ENCODE data around the gene PRDM16.

Gene PRDM16

DNA sequence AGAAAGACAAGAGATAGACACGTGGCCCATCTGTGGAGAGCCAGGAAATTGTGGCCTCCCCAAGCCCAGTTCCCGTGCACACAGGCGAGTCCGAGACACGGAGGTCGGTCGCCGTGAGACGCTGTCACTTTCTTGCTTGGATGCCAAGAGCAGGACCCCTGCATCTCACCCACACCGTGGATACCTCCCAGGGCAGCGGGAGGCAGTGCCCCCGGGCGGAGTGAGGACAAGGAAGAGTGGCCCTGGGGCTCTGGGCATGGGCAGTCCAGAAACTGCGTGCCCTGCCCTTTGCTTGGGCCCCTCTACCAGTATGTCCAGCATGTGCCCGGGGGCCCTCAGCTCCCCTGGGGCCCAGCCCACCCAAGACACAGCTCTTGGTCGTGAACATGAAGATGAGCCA is 360.8 kb downstream of the PRDM16 start:
- DNase-seq = no peak

DNA sequence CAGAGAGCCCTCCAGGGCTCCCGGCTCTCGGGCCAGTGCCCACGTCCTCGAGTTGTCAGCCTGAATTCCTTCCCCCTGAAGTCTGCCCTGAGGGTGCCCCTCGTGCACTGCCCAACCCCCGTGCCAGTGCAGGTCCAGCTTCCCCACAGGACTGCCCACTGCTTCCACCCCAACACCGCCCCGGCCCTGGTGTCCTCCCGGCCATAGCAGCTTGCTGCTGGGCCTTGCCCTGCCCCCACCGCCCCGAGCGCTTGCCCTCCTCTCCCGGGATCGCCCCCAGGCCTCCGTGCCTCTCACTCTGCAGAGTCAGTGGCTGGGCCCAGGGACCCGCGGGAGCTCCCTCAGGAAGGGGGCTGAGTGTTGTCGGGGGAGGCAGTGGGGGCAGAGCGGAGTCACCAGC is 361.4 kb downstream of the PRDM16 start:
- no peak for DNase-seq

DNA sequence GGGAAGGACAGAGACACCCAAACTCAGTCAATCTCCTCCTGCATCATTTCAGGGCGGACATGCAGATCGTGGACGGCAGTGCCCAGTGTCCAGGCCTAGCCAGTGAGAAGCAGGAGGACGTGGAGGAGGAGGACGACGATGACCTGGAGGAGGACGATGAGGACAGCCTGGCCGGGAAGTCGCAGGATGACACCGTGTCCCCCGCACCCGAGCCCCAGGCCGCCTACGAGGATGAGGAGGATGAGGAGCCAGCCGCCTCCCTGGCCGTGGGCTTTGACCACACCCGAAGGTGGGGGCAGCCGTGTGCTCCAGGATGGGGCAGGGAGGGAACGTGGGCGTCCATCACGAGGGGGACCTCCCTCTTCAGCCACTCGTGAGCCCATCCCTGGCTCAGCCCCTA is 361.8 kb downstream of the PRDM16 start:
- DNase-seq = no peak

DNA sequence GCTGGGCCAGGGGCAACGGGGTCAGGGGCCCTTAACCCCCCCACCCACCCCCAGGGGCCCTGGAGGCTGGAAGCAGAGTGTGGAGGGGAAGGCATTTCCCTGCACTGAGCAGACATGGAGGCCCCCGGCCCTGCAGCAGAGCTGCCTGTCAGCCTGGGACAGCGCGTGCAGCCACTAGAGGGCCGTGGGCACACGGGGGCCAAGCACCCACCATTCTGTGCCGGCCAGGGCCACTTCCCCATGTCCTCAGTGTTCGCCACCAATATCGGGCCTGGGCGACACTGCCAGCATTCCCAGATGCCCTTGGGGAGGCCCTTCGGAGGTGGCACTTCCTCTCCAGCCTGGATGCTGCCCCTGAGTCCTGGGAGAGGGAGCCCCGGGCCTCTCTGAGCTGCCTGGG is 362.3 kb downstream of the PRDM16 start:
- DNase-seq = no peak

DNA sequence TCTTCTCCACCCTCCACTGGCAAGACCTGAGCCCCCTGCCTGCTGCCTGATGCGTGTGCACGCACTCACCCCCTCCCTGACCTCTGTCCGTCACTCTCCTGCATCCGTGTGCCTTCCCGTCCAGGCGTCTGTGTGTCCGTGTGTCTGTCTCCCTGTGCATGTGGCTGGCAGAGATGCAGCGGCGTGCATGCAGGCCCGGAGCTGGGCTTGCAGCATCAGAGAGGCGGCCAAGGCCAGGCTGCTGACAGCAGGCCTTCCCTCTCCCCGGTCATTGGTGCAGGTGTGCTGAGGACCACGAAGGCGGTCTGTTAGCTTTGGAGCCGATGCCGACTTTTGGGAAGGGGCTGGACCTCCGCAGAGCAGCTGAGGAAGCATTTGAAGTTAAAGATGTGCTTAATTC is 362.7 kb downstream of the PRDM16 start:
- DNase-seq = no peak

DNA sequence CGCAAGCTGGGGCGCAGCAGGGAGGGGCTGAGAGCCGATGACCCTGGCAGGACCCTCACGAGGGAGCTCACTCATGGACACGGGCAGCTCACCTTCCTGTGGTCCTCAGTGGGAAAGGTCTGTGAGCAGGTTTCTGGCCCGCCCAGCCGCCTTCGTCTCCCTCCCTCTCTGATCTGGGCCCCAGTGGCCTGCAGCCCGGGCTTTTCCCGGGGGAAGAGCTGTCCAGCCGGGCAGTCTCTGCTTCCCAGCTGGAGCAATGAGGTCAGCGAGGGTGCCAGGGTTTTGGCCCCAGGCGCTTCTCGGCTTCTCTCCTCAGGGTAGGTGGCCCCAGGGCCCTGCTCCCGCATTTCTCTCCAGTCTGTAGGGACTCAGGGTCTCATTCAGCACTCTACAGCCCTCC is 363.3 kb downstream of the PRDM16 start:
- no peak for DNase-seq

DNA sequence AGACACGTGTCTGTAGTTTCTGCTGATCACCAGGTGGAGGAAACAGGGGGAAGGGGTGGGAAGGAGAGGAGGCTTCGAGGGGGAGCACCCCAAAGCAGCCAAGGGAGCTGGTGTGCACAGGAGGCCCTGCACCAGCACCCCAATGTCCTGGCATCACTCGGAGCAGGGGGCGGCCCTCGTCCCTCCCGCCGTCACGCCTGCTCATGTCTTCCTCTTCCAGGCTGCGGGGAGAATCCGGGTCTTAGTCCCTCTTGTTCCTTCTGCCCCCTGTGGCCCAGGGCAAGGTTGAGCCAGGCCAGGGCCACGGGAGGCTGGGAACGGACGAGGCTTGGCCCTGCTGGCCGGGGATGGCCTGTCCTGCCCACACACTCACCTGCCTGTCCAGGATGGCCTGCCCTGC is 364.1 kb downstream of the PRDM16 start:
- DNase-seq = no peak

DNA sequence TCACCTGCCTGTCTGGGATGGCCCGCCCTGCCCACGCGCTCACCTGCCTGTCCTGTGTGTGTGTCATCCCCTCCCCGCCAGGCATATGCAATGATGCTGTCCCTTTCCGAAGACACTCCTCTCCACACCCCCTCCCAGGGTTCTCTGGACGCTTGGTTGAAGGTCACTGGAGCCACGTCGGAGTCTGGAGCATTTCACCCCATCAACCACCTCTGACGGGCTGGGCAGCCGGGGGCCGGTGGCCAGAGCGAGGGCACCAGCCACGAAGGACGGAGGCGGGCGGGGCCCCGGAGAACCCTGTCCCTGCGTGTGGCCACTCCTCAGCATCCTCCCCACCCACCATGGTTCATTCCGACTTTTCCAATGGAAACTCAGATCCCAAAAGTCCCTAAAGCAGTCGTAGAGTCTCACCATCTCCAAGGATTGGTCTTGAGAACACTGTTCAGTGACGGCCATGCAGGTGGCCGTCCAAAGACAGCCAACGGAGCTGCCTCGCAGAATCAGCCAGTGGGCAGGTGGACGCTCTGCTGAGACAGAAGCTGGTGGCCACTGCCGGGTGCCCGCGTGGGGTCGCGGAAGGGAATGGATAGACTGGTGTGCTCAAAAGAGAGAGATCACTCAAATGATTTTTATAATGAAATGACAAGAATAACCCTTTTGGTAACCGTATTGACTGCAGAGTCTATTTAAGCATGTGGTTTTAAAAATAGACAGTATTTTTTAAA is 364.8 kb downstream of the PRDM16 start:
- no peak for DNase-seq

DNA sequence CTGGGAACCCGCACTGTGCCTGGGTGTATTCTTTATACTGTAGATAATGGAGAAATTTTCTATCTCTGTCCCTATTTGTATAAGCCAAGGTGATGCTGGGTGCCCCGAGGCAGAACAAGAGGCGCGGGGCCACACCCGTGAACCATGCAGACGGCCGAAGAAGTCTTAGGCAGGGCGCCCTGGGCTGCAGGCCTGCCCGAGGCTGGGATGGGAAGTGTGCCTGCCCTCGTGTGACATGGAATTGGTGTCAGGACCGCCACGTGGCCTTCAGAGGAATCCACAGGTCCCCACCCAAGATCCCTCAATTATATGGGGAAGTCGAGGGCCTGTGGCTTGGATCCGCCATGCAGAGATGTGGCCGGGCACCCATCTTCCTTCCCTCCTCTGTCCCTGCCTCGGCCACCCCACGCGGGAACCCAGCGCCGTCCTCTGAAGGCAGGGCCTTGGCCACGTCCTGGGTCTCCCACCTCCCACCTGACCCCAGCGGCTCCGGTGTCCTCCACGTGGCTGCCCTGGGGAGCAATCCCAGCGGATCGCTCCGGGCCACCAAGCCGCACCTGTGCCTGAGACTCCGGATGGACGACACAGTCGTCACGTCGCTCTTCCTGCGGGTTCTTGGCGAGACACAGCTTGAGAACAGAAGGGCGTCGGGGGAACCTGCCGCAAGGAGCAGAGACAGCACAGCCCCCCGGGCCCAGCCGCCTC is 365.6 kb downstream of the PRDM16 start:
- no peak for DNase-seq

DNA sequence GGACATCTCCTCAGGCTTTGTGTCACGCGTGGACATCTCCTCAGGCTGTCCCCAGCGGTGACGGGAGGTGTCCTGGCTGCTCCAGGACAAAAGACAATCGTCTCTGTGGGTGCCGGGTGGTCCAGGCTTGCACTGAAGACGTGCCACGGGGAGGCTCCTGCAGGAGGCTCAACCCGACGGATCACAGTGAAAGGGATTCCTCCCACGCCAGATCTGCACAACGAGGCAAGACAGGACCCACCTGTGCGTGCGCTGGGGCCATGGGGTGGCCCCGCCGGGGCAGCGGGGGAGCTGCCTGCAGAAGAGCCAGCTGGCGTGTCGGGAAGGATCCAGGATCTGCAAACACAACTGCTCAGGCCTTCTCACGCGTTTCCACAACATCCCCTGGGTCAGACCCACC is 366.7 kb downstream of the PRDM16 start:
- no peak for DNase-seq

DNA sequence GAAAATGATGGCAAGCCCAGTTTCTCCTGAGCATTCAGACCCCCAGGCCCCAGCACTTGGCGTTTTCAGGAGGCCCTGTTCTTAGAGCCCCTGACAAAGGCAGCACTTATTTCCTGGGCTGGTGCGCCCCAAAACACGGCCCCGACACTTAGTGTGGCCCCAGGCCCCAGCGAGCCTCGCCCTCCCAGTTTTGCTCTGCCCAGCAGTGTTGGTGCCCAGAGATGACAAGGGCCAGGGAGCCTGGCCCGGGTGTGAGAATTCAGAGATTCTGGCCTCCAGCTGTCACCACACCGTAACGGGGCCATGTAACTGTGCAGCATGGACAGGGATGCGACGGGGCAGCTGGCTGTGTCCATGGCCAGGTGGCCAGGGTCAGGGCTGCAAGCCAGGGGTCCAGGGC is 367.4 kb downstream of the PRDM16 start:
- no peak for DNase-seq

DNA sequence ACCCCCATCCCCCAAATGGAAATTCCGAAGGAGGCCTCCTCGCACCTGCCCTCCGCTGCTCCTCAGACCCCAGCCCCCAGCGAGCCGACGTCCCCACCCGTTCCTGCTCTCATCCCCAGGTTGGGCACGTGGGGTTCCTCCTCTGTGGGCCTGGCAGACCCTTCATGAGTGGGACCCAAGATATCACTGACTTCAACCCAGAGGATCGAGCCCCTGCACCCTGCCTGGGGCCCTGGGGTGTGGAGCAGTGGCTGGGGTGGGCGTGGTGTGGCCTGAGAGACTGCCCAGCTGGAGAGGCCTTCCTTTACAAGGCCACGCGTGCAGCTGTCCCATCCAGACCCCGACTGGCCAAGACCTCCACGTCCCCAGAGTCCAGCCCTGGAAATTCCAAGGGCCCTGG is 367.9 kb downstream of the PRDM16 start:
- no peak for DNase-seq

DNA sequence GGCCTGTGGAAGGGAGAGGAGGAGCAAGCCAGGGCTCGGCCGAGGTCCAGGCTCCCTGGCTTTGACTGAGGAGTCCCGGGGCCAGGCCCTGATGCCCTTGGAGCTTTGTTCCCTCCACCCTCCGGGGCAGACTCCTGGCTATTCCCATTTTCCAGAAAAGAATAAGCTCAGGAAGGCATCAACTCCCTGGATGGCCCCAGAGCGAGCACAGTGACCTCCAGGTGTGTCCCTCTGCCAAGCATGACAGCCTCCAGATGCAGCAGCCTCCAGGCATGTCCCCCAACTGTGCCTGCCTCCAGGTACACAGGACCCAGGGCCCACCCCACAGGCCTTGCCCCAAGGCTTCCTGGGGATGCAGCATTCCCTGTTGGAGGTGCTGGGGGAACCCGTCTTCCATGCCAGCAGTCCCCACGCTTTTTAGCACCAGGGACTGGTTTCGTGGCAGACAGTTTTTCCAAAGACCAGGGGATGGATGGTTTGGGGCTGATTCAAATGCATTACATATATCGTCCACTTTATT is 369.7 kb downstream of the PRDM16 start:
- no peak for DNase-seq

DNA sequence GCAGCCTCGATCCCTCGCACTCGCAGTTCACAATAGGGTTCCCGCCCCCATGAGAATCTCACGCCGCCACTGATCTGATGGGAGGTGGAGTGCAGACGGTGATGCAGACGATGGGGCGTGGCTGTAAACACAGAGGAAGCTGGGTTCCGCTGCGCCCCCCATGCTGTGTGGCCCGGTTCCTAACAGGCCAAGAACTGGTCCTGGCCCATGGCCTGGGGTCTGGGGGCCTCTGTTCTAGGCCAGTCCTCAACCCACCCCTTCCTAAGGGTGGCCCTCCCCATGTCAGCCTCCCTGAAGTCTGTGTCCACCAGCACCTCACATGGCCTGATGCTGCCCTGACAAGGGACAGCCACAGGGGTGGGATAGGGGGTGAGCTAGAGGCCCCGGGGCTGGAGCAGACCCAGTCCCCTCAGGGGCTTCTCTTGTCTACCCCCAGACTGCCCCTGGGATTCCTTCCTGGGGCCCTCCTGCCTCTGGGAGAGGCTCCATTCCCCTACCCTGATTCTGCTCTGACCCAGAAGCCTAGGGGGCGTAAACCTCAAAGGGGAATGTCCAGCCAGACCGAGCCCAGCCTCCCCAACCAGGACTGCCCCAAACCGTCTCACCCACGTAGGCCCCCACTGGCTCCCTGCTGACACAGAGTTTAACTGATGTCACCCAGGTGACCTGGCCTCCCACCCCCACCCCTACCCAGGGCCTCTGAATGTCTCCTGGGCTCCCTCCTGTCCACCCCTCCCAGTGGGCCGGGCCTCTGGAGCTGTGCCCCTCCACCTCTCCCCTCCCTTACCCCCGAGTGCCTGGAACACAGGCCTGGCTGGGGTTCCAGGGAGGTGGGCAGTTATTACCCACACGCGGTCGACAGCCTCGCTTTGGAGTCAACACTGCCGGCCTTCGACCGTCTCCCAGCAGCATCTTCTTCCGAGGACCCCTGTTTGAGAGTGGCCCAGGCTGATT is 370.6 kb downstream of the PRDM16 start:
- no peak for DNase-seq

DNA sequence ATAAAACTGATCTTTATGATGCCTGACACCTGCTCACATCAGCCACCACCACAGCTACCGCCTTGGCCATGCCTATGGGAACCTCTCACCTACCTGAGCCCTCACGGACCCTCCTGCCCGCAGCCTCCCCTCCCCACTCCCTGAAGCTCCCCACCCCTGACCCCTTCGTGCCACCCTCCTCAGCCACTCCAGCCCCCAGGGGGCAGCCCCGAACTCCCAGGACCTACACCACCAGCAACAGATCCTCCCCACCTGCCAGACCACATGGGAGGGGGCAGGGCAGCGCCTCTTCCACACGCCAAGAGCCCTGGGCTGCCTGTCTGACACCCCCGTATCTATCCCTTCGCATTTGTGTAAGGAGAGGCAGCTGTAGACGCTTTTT is 371.3 kb downstream of the PRDM16 start:
- DNase-seq = no peak

DNA sequence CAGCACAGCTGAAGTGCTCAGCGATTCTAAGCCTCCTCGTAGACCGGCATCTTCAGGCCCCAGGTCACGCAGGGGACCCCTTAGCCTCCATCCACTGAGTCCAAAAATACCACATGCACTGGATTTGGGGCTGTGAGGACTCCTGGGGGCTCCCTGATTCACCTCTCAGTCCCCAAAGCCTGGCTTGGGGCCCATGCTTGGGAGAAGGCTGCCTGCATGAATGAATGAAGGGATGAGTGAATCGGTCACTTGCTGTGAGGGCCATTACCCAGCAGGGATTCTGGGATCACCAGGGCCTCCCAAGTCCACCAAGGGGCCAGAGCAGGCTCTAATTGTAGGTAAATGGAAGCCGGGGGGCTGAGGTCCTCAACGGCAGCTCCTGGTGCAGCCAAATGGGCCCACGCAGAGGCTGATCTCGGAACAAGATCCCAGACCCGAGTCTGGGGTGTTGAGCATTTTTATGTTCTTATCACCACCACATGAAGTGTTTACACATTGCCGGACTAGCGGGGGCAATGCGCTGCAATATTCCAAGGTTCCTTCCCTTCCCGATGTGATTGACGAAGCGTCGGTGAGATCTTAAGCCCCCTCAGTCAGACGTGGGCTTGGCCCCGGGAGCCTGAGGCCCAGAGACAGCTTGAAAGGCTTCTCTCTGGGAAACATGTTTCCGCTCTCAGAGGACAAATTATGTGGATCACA is 371.9 kb downstream of the PRDM16 start:
- DNase-seq = no peak

DNA sequence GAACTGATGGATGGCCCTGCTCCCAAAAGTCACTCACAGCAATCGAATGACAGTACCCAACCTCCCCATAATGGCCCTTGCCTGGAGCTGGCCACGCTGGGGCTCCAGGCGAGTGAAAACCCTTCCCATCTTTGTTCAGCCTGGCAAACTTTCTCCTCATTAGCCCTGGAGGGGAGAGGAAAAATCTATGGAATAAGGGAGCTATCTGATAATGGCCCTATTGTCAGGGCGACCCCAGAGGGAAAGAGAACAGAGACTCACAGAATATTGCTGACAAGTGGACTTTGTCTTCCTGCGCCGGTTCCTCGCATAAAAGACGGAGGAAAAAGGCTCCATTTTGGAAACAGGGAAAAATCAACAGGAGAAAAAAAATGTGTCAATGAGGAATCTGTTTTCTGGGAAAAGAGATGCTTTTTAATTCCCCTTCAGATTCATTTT is 372.4 kb downstream of the PRDM16 start:
- no peak for DNase-seq

DNA sequence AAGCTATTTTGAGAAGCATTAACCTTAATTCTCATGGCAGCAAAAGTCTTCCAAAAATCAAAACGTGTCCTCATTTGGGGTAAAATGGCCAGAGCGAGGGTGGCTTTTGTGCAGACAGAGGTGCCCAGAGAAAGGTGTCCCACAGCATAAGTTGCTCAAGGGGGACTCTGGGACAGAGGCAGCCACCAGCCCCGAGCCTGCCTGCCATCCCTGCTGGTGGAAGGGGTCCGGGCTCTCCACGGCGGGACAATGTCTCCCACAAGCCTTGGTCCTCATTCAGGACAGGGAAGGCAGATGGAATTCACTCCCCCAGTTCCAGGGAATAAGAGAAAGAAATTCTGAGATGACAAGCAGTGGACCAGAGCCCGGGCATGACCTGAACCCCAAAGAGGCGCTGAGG is 372.9 kb downstream of the PRDM16 start:
- no peak for DNase-seq

DNA sequence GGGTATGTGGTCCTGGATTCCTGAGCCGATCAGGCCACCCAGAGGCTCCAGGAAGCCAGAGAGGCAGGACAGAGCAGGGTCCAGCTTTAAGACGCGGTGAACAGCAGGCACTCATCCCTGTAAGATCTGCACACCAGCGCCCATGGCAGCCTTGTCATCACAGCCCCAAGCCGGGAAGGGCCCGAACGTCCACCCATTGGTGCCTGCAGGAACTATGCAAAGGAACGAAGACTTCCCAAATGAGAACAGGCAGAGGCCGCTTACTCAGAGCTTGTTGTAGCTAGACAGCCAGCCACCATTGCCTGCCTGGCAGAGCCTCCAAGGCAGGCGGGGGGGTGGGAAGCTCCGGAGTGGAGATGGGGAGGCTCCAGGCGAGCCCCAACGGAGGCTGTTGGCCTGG is 373.3 kb downstream of the PRDM16 start:
- DNase-seq = no peak

DNA sequence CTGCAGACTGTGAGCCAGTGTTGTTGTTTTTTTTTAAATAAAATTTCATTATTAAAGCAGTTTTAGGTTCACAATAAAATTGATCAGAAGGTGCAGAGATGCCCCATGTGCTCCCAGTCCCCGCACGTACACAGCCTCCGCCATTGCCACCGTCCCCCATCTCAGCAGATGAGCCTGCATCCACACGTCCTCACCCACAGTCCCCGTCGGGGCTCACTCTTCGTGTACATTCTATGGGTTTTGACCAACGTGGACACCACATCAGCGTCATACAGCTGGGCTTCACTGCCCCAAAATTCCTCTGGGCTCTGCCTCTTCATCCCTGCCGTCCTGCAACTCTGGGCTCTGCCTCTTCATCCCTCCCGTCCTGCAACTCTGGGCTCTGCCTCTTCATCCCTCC is 373.9 kb downstream of the PRDM16 start:
- no peak for DNase-seq

DNA sequence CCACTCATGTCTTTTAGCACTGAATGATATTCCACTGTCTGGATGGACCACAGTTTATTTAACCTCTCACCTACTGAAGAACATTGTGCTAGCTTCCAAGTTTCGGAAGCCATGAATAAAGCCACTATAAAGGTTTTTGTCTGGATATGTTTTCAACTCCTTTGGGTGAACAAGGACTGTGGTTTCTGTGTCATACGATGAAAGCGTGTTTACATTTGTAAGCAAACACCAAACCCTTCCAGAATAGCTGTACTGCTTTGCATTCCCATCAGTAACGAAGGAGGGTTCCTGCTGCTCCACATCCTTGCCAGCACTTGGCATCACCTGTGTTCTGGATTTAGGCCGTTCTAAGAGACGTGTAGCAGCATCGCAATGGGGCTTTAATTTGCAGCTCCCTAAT is 374.8 kb downstream of the PRDM16 start:
- no peak for DNase-seq

DNA sequence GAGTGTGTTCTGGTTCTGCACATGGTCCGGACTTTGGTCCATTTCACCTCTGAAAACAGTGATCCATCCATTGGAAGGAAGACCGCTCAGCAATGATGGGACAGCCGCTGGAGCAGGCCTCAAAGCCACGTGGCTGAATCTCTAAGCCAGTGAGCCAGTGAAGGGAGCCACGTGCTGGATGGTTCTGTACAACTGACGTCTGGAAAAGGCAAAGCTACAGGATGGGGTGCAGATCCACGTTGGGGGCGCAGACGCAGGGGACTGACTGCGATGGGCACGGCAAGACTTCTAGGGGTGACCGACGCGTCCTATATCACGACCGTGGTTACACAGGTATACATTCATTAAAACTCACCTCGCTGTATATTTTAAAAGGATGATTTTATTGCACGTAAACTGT is 375.3 kb downstream of the PRDM16 start:
- DNase-seq = no peak

DNA sequence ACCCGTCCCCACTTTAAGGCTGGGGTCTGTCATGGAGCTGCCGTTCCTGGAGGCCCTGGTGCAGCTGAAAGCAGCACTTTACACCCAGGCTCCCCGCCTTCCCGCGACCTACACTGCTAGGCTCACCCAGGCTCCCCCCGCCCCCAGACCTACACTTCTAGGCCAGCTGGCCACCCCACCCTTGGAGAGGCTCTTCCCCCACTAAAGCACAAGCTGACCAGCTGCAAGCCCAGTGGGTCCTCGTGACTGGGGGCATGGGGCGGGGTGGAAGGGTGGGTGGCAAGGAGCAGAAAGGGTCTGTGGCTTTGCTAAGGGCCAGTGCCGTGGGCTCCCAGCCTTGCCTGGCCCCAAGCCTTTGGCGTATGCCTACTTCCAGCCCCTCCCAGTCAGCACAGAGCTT is 375.7 kb downstream of the PRDM16 start:
- no peak for DNase-seq

All from SIG-M5 (cell line).